HepG2 (cell line): ENCODE results near the gene SIK2. TPM values are rescaled to one million over a fixed set of nuclear protein-coding genes. Genes with fewer than 3 reads are reported as not detected.

Source experiments
- ATAC-seq: fragments of 200-7000 bp; cut with Tn5 transposase; 3 replicates; pipeline ENCODE4 v1.9.1; 2020; ENCODE audit warnings: mild to moderate bottlenecking, moderate library complexity
- BruUV-seq: library from RNA; stranded (reverse); fragments of 400-500 nt; replicated peaks from 2 replicates; lab custom pipeline; 2021; lab: Mats Ljungman, UMichigan
- CTCF ChIA-PET: fragments of 300-600 bp; formaldehyde crosslinking; extraction: SDS; loops from one replicate; lab custom pipeline; 2021; ENCODE audit warnings: low total read pairs, inconsistent platforms, low intra/inter-chr PET ratio; lab: Yijun Ruan, JAX
- POLR2A ChIA-PET: fragments of 350-600 bp; sonication (Branson Sonifier 250); formaldehyde crosslinking; loops from one replicate; lab custom pipeline; 2020; ENCODE audit warnings: antibody characterized with exemption, inconsistent platforms; lab: Yijun Ruan, JAX
- DNase-seq: peaks from one replicate; pipeline ENCODE4 v3.0.0-alpha.2; 2015; ENCODE audit warnings: low spot score
- FAIRE-seq: peaks from 3 replicates; lab custom pipeline; 2011; peaks lifted over from hg19 to GRCh38; lab: Jason Lieb, UNC
- H2AFZ ChIP-seq: one replicate; pipeline ENCODE4 v1.6.1; 2011; ENCODE audit warnings: low read length, inconsistent platforms
- H3K27ac ChIP-seq: fragments of 300-600 bp; 3 replicates; pipeline ENCODE4 v1.8.0; 2011; ENCODE audit warnings: mixed run types, mild to moderate bottlenecking, mixed read lengths, low read length, inconsistent platforms; ENCODE audit not compliant: insufficient read depth; ENCODE audit errors: extremely low read length
- H3K27me3 ChIP-seq, 2 experiments: fragments of 200-600 bp in 1 of 2; 2 replicates in 1 of 2; 3 replicates in 1 of 2; pipeline versions ENCODE4 v1.6.0 to v1.8.0; 2011; ENCODE audit warnings: low read length in 2 of 2, mild to moderate bottlenecking in 2 of 2, moderate library complexity in 2 of 2, inconsistent platforms in 1 of 2; ENCODE audit not compliant: insufficient read depth in 2 of 2, control insufficient read depth in 1 of 2
- H3K36me3 ChIP-seq, 2 experiments: fragments of 200-600 bp in 1 of 2; replicated peaks in 1 of 2; 2 replicates in 1 of 2; 3 replicates in 1 of 2; pipeline versions ENCODE4 v1.5.1 to v1.8.0; 2011; ENCODE audit warnings: low read length in 2 of 2, inconsistent platforms in 1 of 2; ENCODE audit not compliant: insufficient read depth in 2 of 2, control insufficient read depth in 1 of 2
- H3K4me1 ChIP-seq: 2 replicates; pipeline ENCODE4 v1.5.1; 2012; ENCODE audit warnings: low read length, inconsistent platforms; ENCODE audit not compliant: insufficient read depth
- H3K4me2 ChIP-seq: 2 replicates; pipeline ENCODE4 v1.6.0; 2011; ENCODE audit warnings: low read depth, low read length, inconsistent platforms
- H3K4me3 ChIP-seq, 3 experiments: fragments of 200-600 bp in 1 of 3; sonication (generic), shearing (Covaris generic) in 1 of 3; replicated peaks in 1 of 3; 2 replicates each; pipeline ENCODE4 v1.5.1; 2011 to 2016; ENCODE audit warnings: low read length in 3 of 3, inconsistent platforms in 2 of 3, low read depth in 2 of 3, mild to moderate bottlenecking in 2 of 3, control low read depth in 1 of 3, mixed read lengths in 1 of 3; ENCODE audit not compliant: insufficient read depth in 1 of 3
- H3K79me2 ChIP-seq: one replicate; pipeline ENCODE4 v1.6.1; 2011; ENCODE audit warnings: low read length, inconsistent platforms; ENCODE audit not compliant: insufficient read depth
- H3K9ac ChIP-seq: 2 replicates; pipeline ENCODE4 v1.6.0; 2011; ENCODE audit warnings: mild to moderate bottlenecking, low read depth, low read length, inconsistent platforms; ENCODE audit not compliant: insufficient read depth
- H3K9me3 ChIP-seq: 2 replicates; pipeline ENCODE4 v1.5.1; 2012; ENCODE audit warnings: mild to moderate bottlenecking, low read length
- H4K20me1 ChIP-seq: 2 replicates; pipeline ENCODE4 v1.6.0; 2011; ENCODE audit warnings: inconsistent platforms, mild to moderate bottlenecking, low read length, moderate library complexity; ENCODE audit not compliant: insufficient read depth
- NFRKB ChIP-seq: fragments of 450-650 bp; IDR thresholded peaks from 2 replicates; pipeline ENCODE4 v1.6.1; 2017
- NR1H2 ChIP-seq: sonication (generic); formaldehyde crosslinking; IDR thresholded peaks from 2 replicates; pipeline ENCODE4 v1.8.1; 2022; ENCODE audit warnings: low read depth, missing genetic modification reagents, borderline replicate concordance
- POLR2G ChIP-seq: fragments of 200-400 bp; formaldehyde crosslinking; IDR thresholded peaks from 2 replicates; pipeline ENCODE4 v1.6.1; 2018; ENCODE audit warnings: mild to moderate bottlenecking, low read depth, low read length, moderate library complexity
- PPARG ChIP-seq: conservative IDR thresholded peaks from 2 replicates; pipeline ENCODE4 v1.6.1; 2016; ENCODE audit warnings: missing biosample characterization, missing genetic modification reagents
- SP1 ChIP-seq, 2 experiments: fragments of 450-650 bp in 1 of 2; sonication (generic) in 1 of 2; formaldehyde crosslinking in 1 of 2; IDR thresholded peaks; 2 replicates each; pipeline versions ENCODE4 v1.4.0 to v1.6.1; 2016 to 2020; ENCODE audit warnings: missing genetic modification reagents in 1 of 2
- STAT6 ChIP-seq: sonication (generic); formaldehyde crosslinking; IDR thresholded peaks from 2 replicates; pipeline ENCODE4 v1.4.0; 2020; ENCODE audit warnings: missing genetic modification reagents, mild to moderate bottlenecking, borderline replicate concordance
- TEAD2 ChIP-seq: sonication (generic); formaldehyde crosslinking; IDR thresholded peaks from 2 replicates; pipeline ENCODE4 v1.9.0; 2021; ENCODE audit warnings: missing genetic modification reagents
- TGIF2 ChIP-seq: IDR thresholded peaks from 2 replicates; pipeline ENCODE4 v1.6.1; 2016; ENCODE audit warnings: control low read depth, missing compliant biosample characterization
- ZC3H4 ChIP-seq: sonication (generic); formaldehyde crosslinking; IDR thresholded peaks from 2 replicates; pipeline ENCODE4 v1.4.0; 2020; ENCODE audit warnings: missing genetic modification reagents, borderline replicate concordance
- ZKSCAN5 ChIP-seq: sonication (generic); formaldehyde crosslinking; IDR thresholded peaks from 2 replicates; pipeline ENCODE4 v1.5.1; 2020; ENCODE audit warnings: mild to moderate bottlenecking, missing genetic modification reagents
- ZNF18 ChIP-seq: sonication (generic); formaldehyde crosslinking; IDR thresholded peaks from 2 replicates; pipeline ENCODE4 v1.8.0; 2022; ENCODE audit warnings: mild to moderate bottlenecking, missing genetic modification reagents; ENCODE audit not compliant: insufficient replicate concordance
- ZNF232 ChIP-seq: sonication (generic); formaldehyde crosslinking; IDR thresholded peaks from 2 replicates; pipeline ENCODE4 v1.4.0; 2020; ENCODE audit warnings: missing genetic modification reagents, borderline replicate concordance
- ZNF354B ChIP-seq: sonication (generic); formaldehyde crosslinking; IDR thresholded peaks from 2 replicates; pipeline ENCODE4 v1.8.0; 2022; ENCODE audit warnings: mild to moderate bottlenecking, missing genetic modification reagents
- ZNF44 ChIP-seq: sonication (generic); formaldehyde crosslinking; IDR thresholded peaks from 2 replicates; pipeline ENCODE4 v1.5.1; 2020; ENCODE audit warnings: mild to moderate bottlenecking, missing genetic modification reagents
- ZNF441 ChIP-seq: sonication (generic); formaldehyde crosslinking; IDR thresholded peaks from 2 replicates; pipeline ENCODE4 v1.7.0; 2021; ENCODE audit warnings: missing genetic modification reagents, borderline replicate concordance
- ZNF660 ChIP-seq: sonication (generic); formaldehyde crosslinking; IDR thresholded peaks from 2 replicates; pipeline ENCODE4 v1.5.1; 2020; ENCODE audit warnings: mild to moderate bottlenecking, low read depth, missing genetic modification reagents, borderline replicate concordance
- WGBS: methylation state at CpG from one replicate; pipeline ENCODE4 v1.1.6; 2017; ENCODE audit warnings: low lambda C conversion rate; 5-methylcytosine and 5-hydroxymethylcytosine counted together
- in situ Hi-C: cut with HindIII; loops from 2 replicates; pipeline ENCODE4 v1.10.0; 2017; ENCODE audit warnings: low pct_unique_long_range_greater_than_20kb; ENCODE audit not compliant: extremely low pct_ligation_motif_present
- intact Hi-C: fragments of 100-400 bp; cut with micrococcal nuclease; formaldehyde crosslinking; loops from one replicate; pipeline ENCODE4 v1.10.0; 2022; ENCODE audit not compliant: unreplicated experiment
- polyA plus RNA-seq, 8 experiments: library from polyadenylated mRNA; depleted of rRNA in 3 of 8; stranded (reverse) in 7 of 8; unstranded in 1 of 8; fragments of >200 nt; fragmentation: Illumina TruSeq in 4 of 8; extraction: Trizol in 4 of 8; gene quantifications; 2 replicates each; pipeline versions ENCODE4 v1.2.1 to v1.2.3, GENCODE V29; 2011 to 2016; ENCODE audit warnings: low read depth in 4 of 8, missing spikeins in 1 of 8, mixed read lengths in 1 of 8; ENCODE audit not compliant: insufficient read depth in 1 of 8
- total RNA-seq, 5 experiments: library from RNA; depleted of rRNA; stranded (reverse); fragments of >200 nt; fragmentation: Illumina TruSeq; extraction: Trizol; gene quantifications; 2 replicates each; pipeline ENCODE4 v1.2.3, GENCODE V29; 2016; ENCODE audit warnings: low read depth in 1 of 5

Gene SIK2
- total and polyA plus RNA-seq, 2 of the 13 experiments (the other 11 are each of a cell fraction or from before 2014, with no cell fraction given), result 8.1 to 15.4 TPM

- WGBS, result 95% methylated on average over 5 of the region's 5 CpGs
- no TSS peak for BruUV-seq
Measured at GRCh38 chr11:111702623-111703022, 100.4 kb downstream of the SIK2 start.

GRCh38 chr11:111703576-111703975 is 101.3 kb downstream of the SIK2 start:
- POLR2A ChIA-PET, result no interaction called here
- 100% methylated on average over 1 of the region's 1 CpG for WGBS
- H3K9ac ChIP-seq, result no peak overlapping the region
- no peaks in the 10 kb centered on the region for H3K27me3 ChIP-seq
- DNase-seq (no peak), FAIRE-seq (no peak), ATAC-seq (no peak)
- TF ChIP-seq NFRKB, result no peak
- TF ChIP-seq TEAD2, result no peak
- TF ChIP-seq PPARG, result no peak
- TF ChIP-seq ZNF18 (CRISPR knock-in tag), result no peak
- TF ChIP-seq SP1 (IDR thresholded peaks at IDR 0.05), result no peak
- no peak for TF ChIP-seq SP1 (CRISPR knock-in tag; IDR thresholded peaks at IDR 0.05)
- no peak for TF ChIP-seq STAT6 (CRISPR knock-in tag)
- TF ChIP-seq POLR2G, result no peak
- no peak for TF ChIP-seq NR1H2 (CRISPR knock-in tag)
- peaks cover 15 to 55% of the 10 kb centered on the region in 2 experiments; a peak in 4 of 5 replicates for H3K36me3 ChIP-seq
- H3K4me3 ChIP-seq, result no peak overlapping the region
- no peak overlapping the region for H3K4me2 ChIP-seq
- in situ Hi-C loops, result no loop called here
- no TSS peak for BruUV-seq
- 0 out of 2 replicates have a peak, but pooled peaks cover 5% of the 10 kb centered on the region for H3K4me1 ChIP-seq
- no peaks in the 10 kb centered on the region for H4K20me1 ChIP-seq
- CTCF ChIA-PET, result no interaction called here
- H2AFZ ChIP-seq, result no peak overlapping the region
- no peaks in the 10 kb centered on the region for H3K9me3 ChIP-seq
- H3K79me2 ChIP-seq, result no peaks in the 10 kb centered on the region
- no peak overlapping the region for H3K27ac ChIP-seq
- intact Hi-C loops, result no loop called here

More at GRCh38 chr11:111702623-111703022, 100.4 kb downstream of the SIK2 start:
- intact Hi-C loops (no loop called here), in situ Hi-C loops (no loop called here)
- ChIA-PET POLR2A (no interaction called here), CTCF (no interaction called here)
- Histone ChIP-seq H2AFZ (no peak overlapping the region), H3K4me2 (no peak overlapping the region), H3K4me1 (0 out of 2 replicates have a peak, but pooled peaks cover 5% of the 10 kb centered on the region), H3K9me3 (no peaks in the 10 kb centered on the region), H3K9ac (no peak overlapping the region), H3K27me3 (no peaks in the 10 kb centered on the region), H3K36me3 (peaks cover 12 to 54% of the 10 kb centered on the region in 2 experiments; a peak in 4 of 5 replicates), H3K4me3 (no peak overlapping the region), H3K27ac (no peak overlapping the region), H3K79me2 (no peaks in the 10 kb centered on the region), H4K20me1 (no peaks in the 10 kb centered on the region)
- TF ChIP-seq TGIF2 (CRISPR knock-in tag) (no peak), ZNF660 (CRISPR knock-in tag) (no peak), ZC3H4 (no peak), ZKSCAN5 (CRISPR knock-in tag) (no peak), ZNF232 (CRISPR knock-in tag) (no peak), ZNF354B (CRISPR knock-in tag) (no peak), ZNF44 (CRISPR knock-in tag) (no peak), ZNF441 (no peak)
- no peak for FAIRE-seq
- DNase-seq, result no peak
- no peak for ATAC-seq
